ENCODE measurements around the gene NCAPG2.
"Not testable (repeated sequence)": the region's sequence is repeated elsewhere in the genome, so short reads cannot be mapped to it uniquely, and the experiment has no call there.

The NCAPG2 gene

DNA sequence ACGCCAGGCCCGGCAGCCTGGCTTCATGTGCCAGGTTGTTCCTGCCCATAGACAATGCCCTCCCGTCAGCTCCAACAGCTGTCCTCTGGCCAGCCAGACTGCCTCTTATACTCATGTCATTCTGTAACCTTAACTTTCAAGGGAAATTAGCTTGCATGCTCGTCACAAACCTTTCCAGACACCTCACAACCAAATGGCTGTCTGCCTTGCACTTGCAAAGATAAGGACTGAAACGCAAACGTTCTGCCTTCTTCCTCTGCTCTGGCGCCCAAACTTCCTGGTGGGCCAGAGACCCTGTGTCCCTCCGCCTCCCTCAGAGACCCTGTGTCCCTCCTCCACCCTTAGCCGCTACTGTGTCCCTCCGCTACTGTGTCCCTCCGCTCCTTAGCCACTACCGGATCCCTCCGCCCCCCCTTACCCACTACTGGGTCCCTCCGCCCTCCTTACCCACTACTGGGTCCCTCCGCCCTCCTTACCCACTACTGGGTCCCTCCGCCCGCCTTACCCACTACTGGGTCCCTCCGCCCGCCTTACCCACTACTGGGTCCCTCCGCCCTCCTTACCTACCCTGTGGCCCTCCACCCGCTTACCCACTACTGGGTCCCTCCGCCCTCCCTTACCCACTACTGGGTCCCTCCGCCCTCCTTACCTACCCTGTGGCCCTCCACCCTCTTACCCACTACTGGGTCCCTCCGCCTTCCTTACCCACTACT is 37.5 kb downstream of the NCAPG2 start:
- not testable (repeated sequence) for DNase-seq (ENCODE audit: low spot score)

DNA sequence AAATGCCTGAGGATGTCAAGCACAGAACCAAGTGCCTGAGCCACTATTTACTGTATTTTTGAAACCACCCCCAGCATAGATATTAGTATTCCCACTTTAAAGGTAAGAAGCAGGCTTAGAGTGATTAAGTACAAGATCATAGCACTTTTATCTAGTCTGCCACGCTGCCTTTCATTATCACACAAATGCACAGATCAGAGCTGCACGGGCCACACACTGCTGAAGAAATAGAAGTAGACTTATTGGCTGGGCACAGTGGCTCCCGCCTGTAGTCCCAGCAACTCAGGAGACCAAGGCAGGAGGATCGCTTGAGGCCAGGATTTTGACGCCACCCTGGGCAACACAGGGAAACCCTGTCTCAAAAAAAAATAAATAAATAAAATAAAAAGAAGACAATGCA is 38.2 kb downstream of the NCAPG2 start:
- DNase-seq (ENCODE audit: low spot score) = no peak

DNA sequence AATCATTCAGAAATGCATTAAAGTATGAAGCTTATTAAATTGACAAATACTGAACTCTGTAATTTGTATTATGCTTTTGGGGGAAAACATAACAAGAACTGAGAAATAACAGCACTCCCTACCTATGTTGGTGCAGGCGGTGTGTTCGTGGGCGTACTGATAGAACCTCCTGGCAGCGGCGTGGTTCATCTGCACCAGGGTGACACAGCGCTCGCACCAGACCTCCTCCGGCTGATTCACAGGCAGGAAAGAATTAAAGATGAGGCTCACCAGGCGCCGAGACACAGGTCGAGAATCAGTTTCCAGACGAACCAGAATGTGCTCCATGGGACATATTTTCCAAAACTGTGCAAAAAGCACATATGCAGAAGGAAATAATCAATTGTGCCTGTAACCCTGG is 40.2 kb downstream of the NCAPG2 start:
- no peak for DNase-seq (ENCODE audit: low spot score)

DNA sequence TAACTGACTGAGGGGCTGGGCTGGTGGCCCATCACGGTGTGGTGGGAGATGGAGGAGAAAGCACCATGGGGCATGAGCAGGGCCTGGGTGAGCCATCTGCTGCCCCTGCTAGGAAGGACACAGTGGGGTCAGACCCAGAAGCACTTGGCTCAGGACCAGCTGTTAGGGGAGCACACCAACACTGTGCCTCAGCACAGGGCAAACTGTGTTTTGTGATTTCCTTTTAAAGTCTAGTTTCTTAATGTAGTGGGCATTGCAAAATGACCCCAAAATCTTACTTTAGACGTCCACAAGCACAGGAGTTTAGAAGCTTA is 41.2 kb downstream of the NCAPG2 start:
- DNase-seq (ENCODE audit: low spot score) = no peak

DNA sequence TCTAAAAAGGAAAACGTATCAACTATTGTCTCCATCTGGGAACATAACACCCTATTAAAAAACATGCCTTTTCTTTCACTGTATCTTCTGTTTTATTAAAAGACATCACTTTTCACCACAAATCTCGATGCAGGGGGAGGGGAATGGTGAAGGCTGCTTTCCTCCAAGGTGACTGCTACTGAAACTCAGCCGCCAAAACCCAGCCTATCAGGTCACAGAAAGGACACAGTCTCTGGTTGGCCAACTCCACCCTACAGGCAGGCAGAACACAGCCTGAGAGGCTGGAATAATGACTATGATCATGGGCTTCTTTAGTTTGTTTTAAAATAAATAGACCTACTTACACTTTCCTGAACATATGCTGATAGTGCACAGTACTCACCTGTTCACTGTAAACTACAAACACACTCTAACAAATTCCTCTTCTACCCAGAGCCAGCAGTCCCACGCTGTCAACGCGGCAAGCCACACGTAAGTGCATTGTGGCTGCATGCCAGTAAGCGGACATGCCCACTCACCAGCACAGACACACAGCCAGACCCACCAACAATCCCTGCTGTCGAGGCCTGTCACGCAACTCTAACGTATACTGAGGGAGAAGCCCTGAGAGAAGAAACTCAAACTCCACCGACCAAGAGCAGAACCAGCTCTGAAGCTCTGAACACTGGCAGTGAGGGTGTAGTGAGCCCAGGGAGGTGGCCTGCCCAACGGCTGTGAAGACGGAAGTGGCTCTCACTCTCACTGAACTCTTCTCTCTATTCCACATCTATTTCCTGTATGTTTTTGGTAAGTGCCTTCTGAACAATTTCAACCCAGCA is 41.8 kb downstream of the NCAPG2 start:
- DNase-seq (ENCODE audit: low spot score) = no peak

DNA sequence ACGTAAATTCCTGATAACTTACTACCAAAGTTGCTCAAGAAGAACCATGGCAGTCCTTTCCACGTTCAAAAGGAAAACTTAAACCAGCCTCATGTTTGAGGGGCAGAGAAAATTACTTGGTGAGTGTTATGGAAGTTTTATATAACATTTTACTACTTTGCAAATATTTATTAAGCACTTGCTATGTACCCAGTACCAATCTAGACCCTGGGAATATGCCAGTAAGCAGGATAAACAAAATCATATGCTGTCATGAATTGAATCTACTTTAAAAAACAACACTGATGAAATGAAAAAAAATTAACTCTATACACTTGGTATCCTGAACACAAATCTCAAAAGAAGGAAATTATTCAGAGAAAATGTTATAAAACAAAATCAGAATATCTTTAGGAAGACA is 46.1 kb downstream of the NCAPG2 start:
- no peak for DNase-seq (ENCODE audit: low spot score)

DNA sequence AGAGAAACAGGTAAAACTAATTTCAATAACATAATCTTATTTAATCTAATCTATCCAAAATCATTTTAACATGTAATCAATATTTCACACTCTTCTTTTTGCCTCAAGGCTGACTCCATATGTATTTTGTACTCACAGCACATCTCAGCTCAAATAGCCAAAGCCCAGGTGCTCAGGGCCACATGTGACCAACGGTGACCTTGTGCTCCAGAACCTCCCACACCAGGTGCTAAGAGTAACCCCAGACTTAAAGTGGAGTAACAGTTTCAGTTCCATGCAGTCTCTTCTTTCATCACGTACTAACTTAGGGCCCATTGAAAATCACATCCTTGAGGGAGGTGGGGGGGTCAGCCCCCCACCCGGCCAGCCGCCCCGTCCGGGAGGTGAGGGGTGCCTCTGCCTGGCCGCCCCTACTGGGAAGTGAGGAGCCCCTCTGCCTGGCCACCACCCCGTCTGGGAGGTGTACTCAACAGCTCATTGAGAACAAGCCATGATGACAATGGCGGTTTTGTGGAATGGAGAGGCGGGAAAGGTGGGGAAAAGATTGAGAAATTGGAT is 47.3 kb downstream of the NCAPG2 start:
- no peak for DNase-seq (ENCODE audit: low spot score)

DNA sequence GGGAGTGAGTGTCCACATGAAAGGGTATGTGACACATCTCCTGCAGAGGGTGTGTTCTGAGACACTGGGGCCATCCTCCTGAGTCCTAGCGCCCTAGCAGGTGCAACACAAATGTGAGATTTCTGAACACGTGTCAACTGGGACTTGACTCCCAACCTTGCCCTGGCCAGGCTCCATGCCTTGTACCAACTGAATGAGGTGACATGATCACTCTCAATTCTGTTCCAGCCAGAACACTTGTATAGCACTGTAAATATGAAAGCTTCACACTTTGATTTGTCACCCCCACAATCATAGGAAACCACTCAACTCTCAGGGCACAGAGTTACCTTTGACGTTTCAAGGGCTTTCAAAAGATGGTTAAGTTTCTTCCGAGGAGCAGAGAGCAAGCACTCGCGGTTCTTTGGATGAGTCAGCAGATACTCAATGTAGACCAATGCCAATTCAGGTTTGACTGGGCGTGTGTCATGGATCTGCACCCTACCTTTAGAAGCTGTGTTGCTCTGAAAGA is 48.6 kb downstream of the NCAPG2 start:
- DNase-seq (ENCODE audit: low spot score) = no peak

DNA sequence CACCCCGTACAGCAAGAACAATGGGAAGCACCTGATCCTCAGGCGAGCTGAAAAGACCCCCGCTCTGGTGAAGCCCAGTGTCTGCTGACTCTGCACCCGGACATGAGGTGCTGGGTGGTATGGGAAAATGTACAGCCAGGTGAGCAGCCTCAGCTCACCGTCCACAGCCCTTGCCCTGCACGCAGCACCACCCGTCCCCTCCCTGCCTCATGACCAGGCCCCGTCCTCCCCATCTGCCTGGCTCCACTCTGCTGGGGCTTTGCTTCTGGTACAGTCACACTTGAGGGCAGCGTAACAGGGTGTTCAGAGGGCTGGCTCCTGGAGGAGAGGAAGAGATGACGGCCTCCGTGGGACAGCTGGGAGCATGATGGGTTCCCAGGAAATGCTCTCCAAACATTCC is 49.1 kb downstream of the NCAPG2 start:
- DNase-seq (ENCODE audit: low spot score) = no peak

DNA sequence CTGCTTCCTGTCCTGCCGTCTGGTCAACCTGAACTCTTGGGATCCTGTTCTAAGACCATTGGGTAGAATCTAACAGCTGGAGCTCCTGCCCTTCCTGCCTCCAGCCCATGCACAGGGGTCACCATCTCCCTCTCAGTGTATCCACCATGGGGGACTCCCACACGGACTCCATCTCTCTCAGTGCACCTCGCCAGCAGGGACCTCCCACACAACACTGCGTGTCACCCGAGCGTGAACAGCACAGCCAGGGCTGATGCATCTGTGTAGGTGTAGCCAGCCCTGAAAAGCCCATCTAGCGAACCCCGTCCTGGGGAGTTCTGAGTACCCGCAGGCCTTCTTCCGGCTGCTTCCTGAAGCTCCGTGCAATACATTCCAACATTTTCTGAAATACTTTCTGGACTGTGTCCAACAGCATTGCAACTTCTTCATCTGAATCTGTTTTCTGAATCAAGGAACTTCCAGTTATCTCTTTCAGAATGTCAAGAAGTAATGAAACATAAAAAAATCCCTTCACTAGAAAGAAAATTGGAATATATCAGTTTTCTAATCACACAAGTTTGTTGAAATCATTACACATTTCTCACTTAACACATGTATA is 52.5 kb downstream of the NCAPG2 start:
- no peak for DNase-seq (ENCODE audit: low spot score)

DNA sequence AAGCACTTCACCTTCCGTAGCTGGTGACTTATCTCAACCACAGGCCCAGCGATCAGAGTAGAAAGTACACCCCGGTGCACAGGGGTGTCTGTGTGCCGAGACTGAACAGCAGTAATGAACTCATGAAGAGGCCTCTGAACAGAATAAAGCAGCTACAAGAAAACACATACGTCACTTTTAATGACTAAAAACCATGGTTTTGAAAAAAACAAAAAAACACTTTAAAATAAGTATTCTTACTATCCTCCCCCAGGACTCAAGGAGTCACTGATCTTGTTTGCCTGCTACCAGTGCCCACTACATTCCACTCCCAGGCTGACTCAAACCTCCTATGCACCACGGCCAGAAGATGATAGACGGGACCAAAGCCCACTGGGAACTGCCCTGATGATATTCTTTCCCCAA is 53.8 kb downstream of the NCAPG2 start:
- no peak for DNase-seq (ENCODE audit: low spot score)

DNA sequence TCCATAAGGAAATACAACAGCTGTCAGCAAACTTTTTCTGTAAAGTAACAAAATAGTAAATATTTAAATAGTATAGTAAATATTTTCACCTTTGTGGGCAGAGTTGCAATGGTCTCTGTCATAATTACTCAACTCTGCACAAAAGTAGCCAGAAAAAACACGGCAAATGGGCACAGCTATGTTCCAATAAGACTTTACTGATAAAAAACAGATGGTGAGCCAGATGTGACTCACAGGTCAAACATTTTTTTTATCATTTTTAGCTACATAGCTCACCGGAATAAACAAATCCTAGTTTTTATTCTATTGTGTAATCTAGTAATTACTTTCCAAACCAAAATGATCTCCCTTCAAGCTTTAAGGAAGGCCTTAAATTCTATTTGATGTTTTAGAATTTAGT is 55.3 kb downstream of the NCAPG2 start:
- no peak for DNase-seq (ENCODE audit: low spot score)

DNA sequence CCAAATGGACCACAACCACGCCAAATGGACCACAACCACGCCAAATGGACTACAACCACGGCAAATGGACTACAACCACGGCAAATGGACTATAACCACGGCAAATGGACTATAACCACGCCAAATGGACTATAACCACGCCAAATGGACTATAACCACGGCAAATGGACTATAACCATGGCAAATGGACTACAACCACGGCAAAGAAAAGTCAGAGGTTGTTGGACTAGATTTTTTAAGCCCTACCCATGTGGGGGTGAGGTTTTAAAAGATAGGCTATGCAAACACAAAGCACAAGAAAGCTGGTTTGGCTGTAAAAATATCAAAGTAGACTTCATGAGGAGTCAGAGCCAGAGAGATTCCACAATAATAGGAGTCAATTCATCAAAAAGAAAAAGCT is 55.8 kb downstream of the NCAPG2 start:
- no peak for DNase-seq (ENCODE audit: low spot score)

DNA sequence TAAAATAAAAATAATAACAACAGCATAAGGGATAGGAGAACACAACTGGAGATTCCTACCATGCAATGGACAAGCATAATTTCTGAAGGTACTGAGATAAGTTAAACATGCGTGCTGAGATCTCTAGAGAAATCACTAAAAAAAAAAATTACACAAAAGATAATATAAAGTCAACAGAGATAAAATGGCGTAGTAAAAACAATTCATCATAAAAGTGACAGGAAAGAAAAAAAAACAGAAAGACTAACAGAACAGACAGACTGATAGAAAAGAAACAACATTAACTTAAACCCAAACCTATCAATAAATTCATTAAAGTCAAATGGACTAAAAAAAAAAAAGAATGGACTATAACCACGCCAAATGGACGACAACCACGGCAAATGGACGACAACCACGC is 56.4 kb downstream of the NCAPG2 start:
- no peak for DNase-seq (ENCODE audit: low spot score)

DNA sequence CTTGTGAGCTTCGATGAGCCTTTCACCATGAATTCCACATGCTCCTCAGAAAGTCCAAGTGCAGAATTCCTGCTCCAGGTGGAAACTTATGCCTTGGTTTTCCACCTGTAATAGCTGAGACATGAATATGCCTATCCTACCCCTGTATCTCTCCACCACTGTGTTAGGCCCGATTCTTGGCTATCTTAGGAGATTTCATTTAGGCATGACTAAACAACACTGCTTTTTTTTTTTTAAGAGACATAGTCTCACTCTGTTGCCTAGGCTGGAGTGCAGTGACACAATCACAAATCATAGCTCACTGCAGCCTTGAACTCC is 57.2 kb downstream of the NCAPG2 start:
- no peak for DNase-seq (ENCODE audit: low spot score)

DNA sequence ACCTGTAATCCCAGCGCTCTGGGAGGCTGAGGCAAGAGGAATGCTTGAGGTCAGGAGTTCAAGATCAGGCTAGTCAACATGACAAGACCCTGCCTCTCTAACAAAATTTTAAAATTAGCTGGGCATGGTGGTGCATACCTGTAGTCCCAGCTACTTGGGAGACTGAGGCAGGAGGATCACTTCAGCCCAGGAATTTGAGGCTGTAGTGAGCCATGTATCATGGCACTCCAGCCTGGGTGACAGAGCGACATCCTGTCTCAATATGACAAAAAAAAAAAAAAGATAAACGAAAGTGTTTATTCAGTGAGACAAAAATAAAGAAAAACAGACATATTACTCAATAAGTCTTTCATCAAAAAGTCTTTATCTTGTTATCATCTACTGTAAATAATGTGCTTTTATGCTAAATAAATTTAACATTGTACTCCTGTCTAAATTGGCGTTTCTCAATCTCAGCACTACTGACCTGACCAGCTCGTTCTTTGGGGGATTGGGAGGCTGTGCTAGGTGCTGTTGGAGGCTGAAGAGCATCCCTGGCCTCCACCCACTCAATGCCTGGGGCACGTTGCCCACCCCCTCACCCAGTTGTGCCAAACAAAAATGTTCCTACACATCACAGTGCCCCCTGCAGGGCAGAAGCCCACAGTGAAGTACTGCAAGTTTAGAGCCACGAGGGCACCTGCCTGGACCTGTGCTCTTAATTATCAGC is 57.7 kb downstream of the NCAPG2 start:
- DNase-seq (ENCODE audit: low spot score) = peak; percentile 65

DNA sequence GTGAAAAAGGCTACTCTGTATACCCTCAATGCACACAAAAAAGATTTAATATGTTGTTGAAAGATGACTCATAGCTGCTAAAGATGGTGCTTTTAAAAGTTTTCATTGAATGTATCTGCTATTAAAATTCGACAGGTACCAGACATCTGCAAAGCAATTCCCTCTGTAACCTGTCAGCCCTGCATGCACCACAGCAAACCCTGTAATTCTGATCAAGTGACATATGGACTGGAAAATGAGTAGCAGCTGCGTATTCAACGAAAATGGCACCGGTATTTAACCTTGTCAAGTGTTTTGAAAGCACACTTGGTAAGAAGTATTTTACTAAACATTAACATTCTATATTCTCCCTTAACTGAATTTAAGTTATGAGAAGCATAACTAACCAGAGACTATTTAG is 58.8 kb downstream of the NCAPG2 start:
- no peak for DNase-seq (ENCODE audit: low spot score)

DNA sequence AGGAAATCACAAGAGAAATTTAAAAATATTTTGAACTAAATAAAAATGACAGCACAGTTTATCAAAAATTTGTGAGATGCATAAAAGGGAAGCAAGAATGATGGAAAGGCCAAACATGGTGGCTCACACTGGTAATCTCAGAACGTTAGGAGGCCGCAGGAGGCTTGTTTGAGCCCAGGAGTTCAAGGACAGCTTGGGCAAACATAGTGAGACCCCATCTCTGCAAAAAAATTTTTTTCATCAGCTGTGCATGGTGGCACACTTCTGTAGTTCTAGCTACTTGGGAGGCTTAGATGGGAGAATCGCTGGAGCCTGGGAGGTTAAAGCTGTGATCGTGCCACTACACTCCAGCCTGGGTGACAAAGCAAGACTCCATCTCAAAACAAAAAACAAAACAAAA is 62.5 kb downstream of the NCAPG2 start:
- DNase-seq (ENCODE audit: low spot score) = no peak

DNA sequence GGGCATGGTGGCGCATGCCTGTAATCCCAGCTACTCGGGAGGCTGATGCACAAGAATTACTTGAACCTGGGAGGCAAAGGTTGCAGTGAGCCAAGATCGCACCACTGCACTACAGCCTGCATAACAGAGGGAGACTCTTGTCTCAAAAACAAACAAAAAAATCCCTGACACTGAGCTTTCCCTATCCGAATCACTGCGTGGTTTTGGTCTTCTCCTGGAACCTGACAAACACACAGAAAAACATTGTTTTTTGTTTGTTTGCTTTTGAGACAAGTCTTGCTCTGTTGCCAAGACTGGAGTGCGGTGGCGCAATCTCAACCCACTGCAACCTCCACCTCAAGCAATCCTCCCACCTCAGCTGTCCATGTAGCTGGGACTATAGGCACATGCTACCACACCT is 66.6 kb downstream of the NCAPG2 start:
- DNase-seq (ENCODE audit: low spot score) = no peak

DNA sequence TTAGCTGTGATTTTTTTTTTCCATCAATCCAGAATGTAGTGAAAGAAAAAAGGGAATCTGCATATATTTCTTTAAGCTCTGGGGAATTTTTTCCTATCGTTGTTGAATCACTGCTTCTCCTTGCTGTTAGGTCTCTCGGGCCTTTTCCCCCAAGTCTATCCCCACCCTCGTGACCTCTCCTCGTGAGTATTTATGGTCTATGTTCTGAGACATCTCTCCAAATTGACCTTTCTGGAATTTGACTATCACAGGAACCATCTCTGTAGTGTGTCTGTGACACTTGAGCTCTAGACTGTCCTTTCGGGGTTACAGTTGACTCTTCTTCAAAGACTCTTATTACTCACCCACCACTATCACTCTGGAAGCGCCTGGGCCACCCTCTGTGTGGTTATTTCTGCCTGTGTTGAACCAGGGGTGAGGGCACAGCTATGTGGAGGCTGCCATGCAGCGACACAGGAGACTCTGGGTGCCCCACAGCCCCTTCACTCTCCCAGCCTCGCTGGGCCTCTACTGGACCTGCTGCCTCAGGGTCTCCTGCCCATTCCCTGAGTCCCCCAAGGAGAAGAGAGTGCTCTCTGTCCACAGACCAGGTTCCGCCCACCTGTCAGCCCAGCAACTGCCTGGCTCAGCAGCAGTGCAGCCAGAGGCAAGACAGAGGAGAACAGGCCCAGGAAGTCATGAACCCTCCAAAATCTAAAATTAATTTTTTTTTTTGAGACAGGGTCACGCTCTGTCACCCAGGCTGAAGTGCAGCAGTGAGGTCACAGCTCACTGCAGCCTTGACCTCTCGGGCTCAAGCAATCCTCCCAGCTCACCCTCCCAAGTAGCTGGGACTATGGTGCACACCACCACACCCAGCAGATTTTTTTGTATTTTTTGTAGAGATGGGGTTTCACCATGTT is 71.3 kb downstream of the NCAPG2 start:
- DNase-seq (ENCODE audit: low spot score) = no peak

DNA sequence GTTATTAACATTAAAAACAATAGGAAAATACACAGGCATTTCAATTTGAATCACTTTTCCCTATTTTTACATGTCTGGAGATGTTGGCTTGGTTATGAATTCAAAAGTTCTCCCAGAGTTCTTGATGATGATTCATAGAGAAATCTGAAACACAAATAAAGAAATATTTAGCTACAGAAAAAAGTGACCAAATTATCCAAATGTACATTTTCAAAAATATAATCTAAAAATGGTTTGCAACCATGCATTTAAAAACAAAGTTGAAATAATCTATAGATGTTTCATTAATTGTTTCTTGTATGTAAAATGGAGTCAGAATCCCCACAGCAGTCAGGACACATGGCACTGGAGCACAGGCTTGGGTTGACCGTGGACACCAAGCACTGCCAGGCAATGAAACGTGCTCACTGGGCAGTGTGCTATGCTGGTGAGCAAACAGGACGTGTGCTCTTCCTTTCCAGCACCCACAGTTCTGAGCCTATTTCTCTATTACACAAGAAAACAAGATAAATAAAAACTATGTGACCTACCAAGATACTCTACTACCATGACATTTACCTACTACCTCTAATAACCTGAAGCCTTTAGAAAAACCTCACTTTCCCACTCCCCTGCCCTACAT is 72.9 kb downstream of the NCAPG2 start:
- DNase-seq (ENCODE audit: low spot score) = no peak

All from D341Med (cell line).